ENCODE measurements around the gene TLE1. TPM values are rescaled to one million over a fixed set of nuclear protein-coding genes. Genes with fewer than 3 reads are reported as not detected.
A peak's percentile ranks its signal among the peaks of the same experiment; 100 is the strongest.

TLE1 gene
- total RNA-seq, 1 experiment from 2014 or later: 49.0 TPM

- BruUV-seq (replicated peaks): TSS peak; percentile 34
These were observed 1.7 kb downstream of the TLE1 start for GRCh38 chr9:81687521-81688261.

GRCh38 chr9:81686614-81687520, 2.5 kb downstream of the TLE1 start:
- no peak overlapping the region for H2AFZ ChIP-seq (ENCODE audit: low read length)
- H3K79me2 ChIP-seq (ENCODE audit: low read length): peaks cover 74% of the 10 kb centered on the region
- CTCF ChIA-PET: interaction anchor here (0.9 to 1.4 kb wide), 2 partner anchors 14 to 164 kb away, joined by 3 to 6 read pairs; no protein-coding TSS in a partner anchor

More at GRCh38 chr9:81687521-81688261, 1.7 kb downstream of the TLE1 start:
- ChIA-PET CTCF (interaction anchor here (0.6 to 0.9 kb wide), 2 partner anchors 14 to 291 kb away, joined by 3 to 9 read pairs; no protein-coding TSS in a partner anchor), POLR2A (ENCODE audit: unreplicated experiment) (no interaction called here)
- Histone ChIP-seq H3K9ac (ENCODE audit: low read length) (peak overlapping the region; percentile 83), H3K4me3 (ENCODE audit: low read length) (peak overlapping the region; percentile 81), H3K4me2 (ENCODE audit: low read length) (peak overlapping the region; percentile 91), H3K79me2 (ENCODE audit: low read length) (peaks cover 66% of the 10 kb centered on the region), H3K9me2 (replicated peaks; ENCODE audit: low read length) (no peaks in the 10 kb centered on the region), H2AFZ (ENCODE audit: low read length) (no peak overlapping the region), H3K36me3 (ENCODE audit: low read depth, low read length) (peaks cover 27% of the 10 kb centered on the region), H3K9me3 (ENCODE audit: low read length) (no peaks in the 10 kb centered on the region), H3K27me3 (ENCODE audit: low read length) (no peaks in the 10 kb centered on the region), H3F3A (ENCODE audit: low read length, unreplicated experiment) (no peaks in the 10 kb centered on the region), H4K20me1 (ENCODE audit: low read length) (peaks cover 42% of the 10 kb centered on the region), H3K27ac (ENCODE audit: low read length) (0 out of 2 replicates have a peak overlapping the region, but pooled peaks have one; percentile 22), H3K4me1 (ENCODE audit: insufficient read depth, low read length) (peaks cover 41% of the 10 kb centered on the region)
- intact Hi-C loops (cut with micrococcal nuclease): loop anchor here (1.0 to 10.0 kb wide), 14 partner anchors 31 to 1080 kb away; no protein-coding TSS in a partner anchor
- TF ChIP-seq, protein P1, sequence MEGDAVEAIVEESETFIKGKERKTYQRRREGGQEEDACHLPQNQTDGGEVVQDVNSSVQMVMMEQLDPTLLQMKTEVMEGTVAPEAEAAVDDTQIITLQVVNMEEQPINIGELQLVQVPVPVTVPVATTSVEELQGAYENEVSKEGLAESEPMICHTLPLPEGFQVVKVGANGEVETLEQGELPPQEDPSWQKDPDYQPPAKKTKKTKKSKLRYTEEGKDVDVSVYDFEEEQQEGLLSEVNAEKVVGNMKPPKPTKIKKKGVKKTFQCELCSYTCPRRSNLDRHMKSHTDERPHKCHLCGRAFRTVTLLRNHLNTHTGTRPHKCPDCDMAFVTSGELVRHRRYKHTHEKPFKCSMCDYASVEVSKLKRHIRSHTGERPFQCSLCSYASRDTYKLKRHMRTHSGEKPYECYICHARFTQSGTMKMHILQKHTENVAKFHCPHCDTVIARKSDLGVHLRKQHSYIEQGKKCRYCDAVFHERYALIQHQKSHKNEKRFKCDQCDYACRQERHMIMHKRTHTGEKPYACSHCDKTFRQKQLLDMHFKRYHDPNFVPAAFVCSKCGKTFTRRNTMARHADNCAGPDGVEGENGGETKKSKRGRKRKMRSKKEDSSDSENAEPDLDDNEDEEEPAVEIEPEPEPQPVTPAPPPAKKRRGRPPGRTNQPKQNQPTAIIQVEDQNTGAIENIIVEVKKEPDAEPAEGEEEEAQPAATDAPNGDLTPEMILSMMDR (conservative IDR thresholded peaks at IDR 0.05; ENCODE audit: low read depth, low read length): no peak
- TF ChIP-seq EZH2phosphoT487 (IDR thresholded peaks at IDR 0.05; ENCODE audit: borderline replicate concordance, low read length) (no peak), EZH2 (IDR thresholded peaks at IDR 0.05; ENCODE audit: low read length, unreplicated experiment) (no peak)
- ATAC-seq (no peak), DNase-seq (peak; percentile 23)

More at GRCh38 chr9:81686614-81687520, 2.5 kb downstream of the TLE1 start:
- Histone ChIP-seq H3K4me2 (ENCODE audit: low read length) (peak overlapping the region; percentile 91), H3K9me3 (ENCODE audit: low read length) (no peaks in the 10 kb centered on the region), H3K9ac (ENCODE audit: low read length) (peak overlapping the region; percentile 83), H3K4me3 (ENCODE audit: low read length) (peak overlapping the region; percentile 81), H3F3A (ENCODE audit: low read length, unreplicated experiment) (no peaks in the 10 kb centered on the region), H3K27me3 (ENCODE audit: low read length) (no peaks in the 10 kb centered on the region), H3K36me3 (ENCODE audit: low read depth, low read length) (peaks cover 31% of the 10 kb centered on the region), H3K9me2 (replicated peaks; ENCODE audit: low read length) (no peaks in the 10 kb centered on the region), H3K27ac (ENCODE audit: low read length) (peak overlapping the region; percentile 71), H4K20me1 (ENCODE audit: low read length) (peaks cover 47% of the 10 kb centered on the region), H3K4me1 (ENCODE audit: insufficient read depth, low read length) (peaks cover 42% of the 10 kb centered on the region)
- ATAC-seq (peak; percentile 21), DNase-seq (peak; percentile 79)
- TF ChIP-seq EZH2 (IDR thresholded peaks at IDR 0.05; ENCODE audit: low read length, unreplicated experiment) (no peak), EZH2phosphoT487 (IDR thresholded peaks at IDR 0.05; ENCODE audit: borderline replicate concordance, low read length) (no peak)
- TF ChIP-seq, protein P1 (conservative IDR thresholded peaks at IDR 0.05; ENCODE audit: low read depth, low read length): peak; percentile 60
- POLR2A ChIA-PET (ENCODE audit: unreplicated experiment): no interaction called here
- BruUV-seq (replicated peaks): no TSS peak
- intact Hi-C loops (cut with micrococcal nuclease): loop anchor here (1.0 to 10.0 kb wide), 13 partner anchors 30 to 1080 kb away; no protein-coding TSS in a partner anchor

All from PC-3 (cell line).